ENCODE results near the gene AADAC. TPM values are rescaled to one million over a fixed set of nuclear protein-coding genes. Genes with fewer than 3 reads are reported as not detected.

The AADAC gene
- total RNA-seq, 4 donors from 2014 or later = 0.35 to 6.5 (median 1.0) TPM

GRCh38 chr3:151864423-151865101, 50.6 kb downstream of the AADAC start:
- Histone ChIP-seq H3K36me3 (no peaks in the 10 kb centered on the region), H3K27me3 (no peaks in the 10 kb centered on the region), H3K4me1 (no peaks in the 10 kb centered on the region), H3K27ac (no peak overlapping the region), H3K9me3 (no peaks in the 10 kb centered on the region), H3K4me3 (no peak overlapping the region)
- no peak for DNase-seq
- no peak for TF ChIP-seq POLR2A (IDR thresholded peaks at IDR 0.05)
- TF ChIP-seq CTCF (IDR thresholded peaks at IDR 0.05) = no peak
- WGBS, 2 donors = 35 to 46% methylated on average over 4 of the region's 4 CpGs
- intact Hi-C loops (cut with DNase I) = no loop called here

GRCh38 chr3:151866711-151867410, 52.9 kb downstream of the AADAC start:
- H3K36me3 ChIP-seq = no peaks in the 10 kb centered on the region
- no peaks in the 10 kb centered on the region for H3K9me3 ChIP-seq
- H3K4me1 ChIP-seq = no peaks in the 10 kb centered on the region
- H3K4me3 ChIP-seq = no peak overlapping the region
- DNase-seq = no peak
- 72 to 77% methylated on average over 4 of the region's 4 CpGs for WGBS, 2 donors
- intact Hi-C loops (cut with DNase I) = no loop called here
- TF ChIP-seq POLR2A (IDR thresholded peaks at IDR 0.05) (no peak), CTCF (IDR thresholded peaks at IDR 0.05) (no peak)
- no peaks in the 10 kb centered on the region for H3K27me3 ChIP-seq
- no peak overlapping the region for H3K27ac ChIP-seq

GRCh38 chr3:151867666-151868065, 53.8 kb downstream of the AADAC start:
- H3K9me3 ChIP-seq = no peaks in the 10 kb centered on the region
- 91 to 97% methylated on average over 1 of the region's 1 CpG for WGBS, 2 donors

GRCh38 chr3:151869181-151869580, 55.3 kb downstream of the AADAC start:
- H3K27me3 ChIP-seq = no peaks in the 10 kb centered on the region
- H3K27ac ChIP-seq = no peak overlapping the region
- TF ChIP-seq CTCF (IDR thresholded peaks at IDR 0.05) (no peak), POLR2A (IDR thresholded peaks at IDR 0.05) (no peak)
- H3K36me3 ChIP-seq = no peaks in the 10 kb centered on the region
- peaks cover 0 to 2% (median 0%) of the 10 kb centered on the region in 3 donors for H3K4me1 ChIP-seq
- WGBS, 2 donors = 28 to 33% methylated on average over 3 of the region's 3 CpGs
- no peak for DNase-seq
- no peak overlapping the region for H3K4me3 ChIP-seq
- intact Hi-C loops (cut with DNase I) = no loop called here
- no peaks in the 10 kb centered on the region for H3K9me3 ChIP-seq

More at GRCh38 chr3:151867666-151868065, 53.8 kb downstream of the AADAC start:
- no peak overlapping the region for H3K4me3 ChIP-seq
- no peak overlapping the region for H3K27ac ChIP-seq
- DNase-seq = no peak
- no peaks in the 10 kb centered on the region for H3K27me3 ChIP-seq
- no peaks in the 10 kb centered on the region for H3K4me1 ChIP-seq
- TF ChIP-seq CTCF (IDR thresholded peaks at IDR 0.05) = no peak
- TF ChIP-seq POLR2A (IDR thresholded peaks at IDR 0.05) = no peak
- no peaks in the 10 kb centered on the region for H3K36me3 ChIP-seq
- intact Hi-C loops (cut with DNase I) = no loop called here
